GM12864 (cell line): Measurements from ENCODE around the gene HEXB.

Source experiments
- DNase-seq: peaks from one replicate; pipeline ENCODE4 v3.0.0-alpha.2; 2011; ENCODE audit warnings: low read depth
- H3K4me3 ChIP-seq: 2 replicates; pipeline ENCODE4 v1.5.1; 2011; ENCODE audit warnings: mild to moderate bottlenecking, low read depth, low read length, control low read depth
- CTCF ChIP-seq: IDR thresholded peaks from 2 replicates; pipeline ENCODE4 v1.5.1; 2011; ENCODE audit warnings: low read depth, mild to moderate bottlenecking, moderate library complexity, low read length, control low read depth, inconsistent platforms; ENCODE audit errors: missing control alignments

The HEXB gene

GRCh38 chr5:74684900-74685851 lies at the start of gene HEXB:
TSS of gene HEXB (plus strand) at chr5:74685233. CDS start at chr5:74685261, 28 bp downstream.
- peak within 1 kb of the TSS; percentile 82 for H3K4me3 ChIP-seq

GRCh38 chr5:74636149-74636548 lies 48.9 kb upstream of the HEXB start:
- DNase-seq, result no peak
- H3K4me3 ChIP-seq, result no peak overlapping the region
- TF ChIP-seq CTCF, result no peak

More at GRCh38 chr5:74684900-74685851, at the start of gene HEXB:
- peak; percentile 24 for DNase-seq
- TF ChIP-seq CTCF, result peak; percentile 6

- no peak for DNase-seq
- no peak for TF ChIP-seq CTCF
- no peak overlapping the region for H3K4me3 ChIP-seq
Observed at GRCh38 chr5:74636552-74636951, 48.5 kb upstream of the HEXB start.

- peak overlapping the region; percentile 59 for H3K4me3 ChIP-seq
- no peak for TF ChIP-seq CTCF
- DNase-seq, result no peak
Observed at GRCh38 chr5:74638544-74638969, 46.5 kb upstream of the HEXB start.

GRCh38 chr5:74638970-74639806 lies 45.8 kb upstream of the HEXB start:
- peak overlapping the region; percentile 59 for H3K4me3 ChIP-seq
- TF ChIP-seq CTCF, result no peak
- DNase-seq, result no peak

- no peak for DNase-seq
- peak overlapping the region; percentile 59 for H3K4me3 ChIP-seq
- TF ChIP-seq CTCF, result peak; percentile 36
Observed at GRCh38 chr5:74639807-74640449, 45.1 kb upstream of the HEXB start.
